Lower leg skin (tissue), 3 donors: Measurements from ENCODE around the gene RAB11FIP3.

Experiments used
- CTCF ChIP-seq, 3 donors: fragments of 450-650 bp; IDR thresholded peaks; one replicate each; pipeline ENCODE4 v1.5.1; 2016; ENCODE audit warnings: antibody characterized with exemption in 3 of 3, mild to moderate bottlenecking in 3 of 3, moderate library complexity in 2 of 3
- POLR2A ChIP-seq, 2 donors: fragments of 450-650 bp; IDR thresholded peaks; one replicate each; pipeline ENCODE4 v1.6.1; 2016 to 2017; ENCODE audit warnings: antibody characterized with exemption in 2 of 2, mild to moderate bottlenecking in 1 of 2, moderate library complexity in 1 of 2

- TF ChIP-seq CTCF (IDR thresholded peaks at IDR 0.05) (no peak), POLR2A (IDR thresholded peaks at IDR 0.05) (no peak)
These were observed 37.6 kb downstream of the RAB11FIP3 start for GRCh38 chr16:463071-463470.
